Measurements from ENCODE around the gene CDK14.

CDK14 gene

DNA sequence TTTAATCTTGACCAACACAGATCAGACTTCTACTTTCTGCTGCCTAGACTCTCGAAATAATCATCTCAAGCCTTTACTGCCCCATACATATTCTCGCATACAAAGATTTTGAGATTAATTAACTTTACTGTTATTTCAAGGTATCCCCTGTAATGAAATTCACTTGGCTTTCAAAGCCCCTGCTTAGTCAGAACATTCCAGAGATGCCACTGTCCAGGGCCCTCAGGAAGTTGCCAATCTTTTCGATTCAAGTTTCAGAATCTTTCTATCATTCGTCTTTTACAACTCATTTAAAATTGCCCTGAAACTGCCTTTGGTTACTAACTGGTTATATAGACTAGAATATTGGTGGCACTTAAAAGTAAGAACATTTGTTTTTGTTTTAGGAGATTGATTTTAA is 320.2 kb downstream of the CDK14 start:
- no peak overlapping the region for H2AFZ ChIP-seq (ENCODE audit: insufficient read depth, low read length, poor library complexity)
- no peaks in the 10 kb centered on the region for H3K9me3 ChIP-seq (ENCODE audit: insufficient read depth, low read depth, low read length)
- H2BK12ac ChIP-seq (ENCODE audit: low read length) = no peak overlapping the region
- WGBS (ENCODE audit: extremely low coverage, insufficient coverage, insufficient read length) = no CpG with 5 or more reads among the region's 4 CpGs
- H3K36me3 ChIP-seq (ENCODE audit: control insufficient read depth in 1 of 2, insufficient read depth in 2 of 2, low read length in 2 of 2) = no peaks in the 10 kb centered on the region
- H4K12ac ChIP-seq (ENCODE audit: low read depth, low read length) = no peak overlapping the region
- H3K27ac ChIP-seq (ENCODE audit: low read depth, low read length) = no peak overlapping the region
- H3K4me1 ChIP-seq (ENCODE audit: control insufficient read depth in 1 of 2, insufficient read depth in 2 of 2, low read length in 2 of 2) = no peaks in the 10 kb centered on the region
- no peaks in the 10 kb centered on the region for H3K27me3 ChIP-seq (ENCODE audit: insufficient read depth, low read length)
- no peak overlapping the region for H4K91ac ChIP-seq (ENCODE audit: low read depth, low read length)
- no peak overlapping the region for H3K23ac ChIP-seq (ENCODE audit: low read length)
- H3K79me1 ChIP-seq (ENCODE audit: low read length) = no peaks in the 10 kb centered on the region
- H3K14ac ChIP-seq (ENCODE audit: low read length) = no peak overlapping the region
- no peak overlapping the region for H2AK5ac ChIP-seq (ENCODE audit: low read length)
- H2BK5ac ChIP-seq (ENCODE audit: low read depth, low read length, poor library complexity) = no peak overlapping the region
- H2BK120ac ChIP-seq (ENCODE audit: insufficient read depth, low read length, poor library complexity) = no peak overlapping the region
- H3K4me3 ChIP-seq (ENCODE audit: low read depth, low read length) = no peak overlapping the region
- H3K4ac ChIP-seq (ENCODE audit: low read depth, low read length) = no peak overlapping the region
- H3K4me2 ChIP-seq (ENCODE audit: low read length) = no peak overlapping the region
- no peak overlapping the region for H3K18ac ChIP-seq (ENCODE audit: low read length)
- H3K79me2 ChIP-seq (ENCODE audit: control insufficient read depth, insufficient read depth, low read length, poor library complexity) = no peaks in the 10 kb centered on the region
- H3K9ac ChIP-seq (ENCODE audit: low read length) = no peak overlapping the region
- no peak for DNase-seq
- no peak overlapping the region for H4K8ac ChIP-seq (ENCODE audit: low read depth, low read length)

DNA sequence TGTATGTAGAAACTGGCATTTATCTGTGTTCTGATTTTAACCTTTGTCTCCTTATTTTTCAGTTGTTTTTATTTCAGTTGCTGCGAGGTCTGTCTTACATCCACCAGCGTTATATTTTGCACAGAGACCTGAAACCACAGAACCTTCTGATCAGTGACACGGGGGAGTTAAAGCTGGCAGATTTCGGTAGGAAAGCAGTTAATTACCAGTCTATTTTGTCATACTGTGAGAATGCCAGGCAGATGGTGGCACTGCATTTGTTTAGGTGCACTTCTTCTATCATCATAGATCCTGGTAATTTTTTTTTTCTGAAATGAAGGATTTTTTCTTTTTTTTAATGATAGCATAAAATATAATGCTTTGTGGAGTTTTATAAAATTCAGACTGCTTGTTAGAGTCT is 321.4 kb downstream of the CDK14 start:
- H3K4me2 ChIP-seq (ENCODE audit: low read length) = no peak overlapping the region
- WGBS (ENCODE audit: extremely low coverage, insufficient coverage, insufficient read length) = no CpG with 5 or more reads among the region's 4 CpGs

DNA sequence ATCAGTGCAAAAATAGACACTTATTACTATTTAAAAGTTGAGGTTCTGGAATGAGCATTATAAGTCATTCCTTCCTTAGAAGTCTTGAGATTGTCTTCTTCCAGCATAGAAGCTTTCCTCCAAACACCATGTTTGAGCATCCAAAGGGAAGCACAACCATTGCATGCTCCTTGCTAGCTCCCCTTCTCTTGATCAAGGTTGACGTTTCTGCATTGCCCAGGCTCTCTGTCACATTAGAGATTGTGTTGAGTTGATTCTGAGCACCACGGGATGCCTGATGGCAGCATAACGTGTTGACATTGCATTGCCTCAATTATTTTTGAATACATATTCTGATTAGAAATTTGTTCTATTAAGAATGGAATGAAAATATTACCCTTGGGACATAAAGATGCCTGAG is 322.2 kb downstream of the CDK14 start:
- Histone ChIP-seq H4K8ac (ENCODE audit: low read depth, low read length) (no peak overlapping the region), H3K14ac (ENCODE audit: low read length) (no peak overlapping the region), H3K79me1 (ENCODE audit: low read length) (no peaks in the 10 kb centered on the region), H3K36me3 (ENCODE audit: control insufficient read depth in 1 of 2, insufficient read depth in 2 of 2, low read length in 2 of 2) (no peaks in the 10 kb centered on the region), H4K91ac (ENCODE audit: low read depth, low read length) (no peak overlapping the region), H3K18ac (ENCODE audit: low read length) (no peak overlapping the region), H3K27ac (ENCODE audit: low read depth, low read length) (no peak overlapping the region), H3K9me3 (ENCODE audit: insufficient read depth, low read depth, low read length) (no peaks in the 10 kb centered on the region), H2BK5ac (ENCODE audit: low read depth, low read length, poor library complexity) (no peak overlapping the region), H2BK120ac (ENCODE audit: insufficient read depth, low read length, poor library complexity) (no peak overlapping the region), H3K4me1 (ENCODE audit: control insufficient read depth in 1 of 2, insufficient read depth in 2 of 2, low read length in 2 of 2) (no peaks in the 10 kb centered on the region), H4K12ac (ENCODE audit: low read depth, low read length) (no peak overlapping the region), H2AK5ac (ENCODE audit: low read length) (no peak overlapping the region), H2BK12ac (ENCODE audit: low read length) (no peak overlapping the region), H3K4me3 (ENCODE audit: low read depth, low read length) (no peak overlapping the region), H3K4me2 (ENCODE audit: low read length) (no peak overlapping the region), H3K27me3 (ENCODE audit: insufficient read depth, low read length) (no peaks in the 10 kb centered on the region), H3K4ac (ENCODE audit: low read depth, low read length) (no peak overlapping the region), H2AFZ (ENCODE audit: insufficient read depth, low read length, poor library complexity) (no peak overlapping the region), H3K23ac (ENCODE audit: low read length) (no peak overlapping the region), H3K9ac (ENCODE audit: low read length) (no peak overlapping the region), H3K79me2 (ENCODE audit: control insufficient read depth, insufficient read depth, low read length, poor library complexity) (no peaks in the 10 kb centered on the region)
- no CpG with 5 or more reads among the region's 3 CpGs for WGBS (ENCODE audit: extremely low coverage, insufficient coverage, insufficient read length)
- DNase-seq = no peak

More for the DNA sequence above, 321.4 kb downstream of the CDK14 start:
- H3K4me1 ChIP-seq (ENCODE audit: control insufficient read depth in 1 of 2, insufficient read depth in 2 of 2, low read length in 2 of 2) = no peaks in the 10 kb centered on the region
- H3K36me3 ChIP-seq (ENCODE audit: control insufficient read depth in 1 of 2, insufficient read depth in 2 of 2, low read length in 2 of 2) = no peaks in the 10 kb centered on the region
- no peaks in the 10 kb centered on the region for H3K27me3 ChIP-seq (ENCODE audit: insufficient read depth, low read length)
- H2AK5ac ChIP-seq (ENCODE audit: low read length) = no peak overlapping the region
- no peaks in the 10 kb centered on the region for H3K79me1 ChIP-seq (ENCODE audit: low read length)
- H2BK12ac ChIP-seq (ENCODE audit: low read length) = no peak overlapping the region
- H4K12ac ChIP-seq (ENCODE audit: low read depth, low read length) = no peak overlapping the region
- H3K27ac ChIP-seq (ENCODE audit: low read depth, low read length) = no peak overlapping the region
- no peak overlapping the region for H3K4me3 ChIP-seq (ENCODE audit: low read depth, low read length)
- no peak overlapping the region for H2BK5ac ChIP-seq (ENCODE audit: low read depth, low read length, poor library complexity)
- H3K9me3 ChIP-seq (ENCODE audit: insufficient read depth, low read depth, low read length) = no peaks in the 10 kb centered on the region
- H2AFZ ChIP-seq (ENCODE audit: insufficient read depth, low read length, poor library complexity) = no peak overlapping the region
- no peak overlapping the region for H3K14ac ChIP-seq (ENCODE audit: low read length)
- H3K18ac ChIP-seq (ENCODE audit: low read length) = no peak overlapping the region
- H3K9ac ChIP-seq (ENCODE audit: low read length) = no peak overlapping the region
- H3K4ac ChIP-seq (ENCODE audit: low read depth, low read length) = no peak overlapping the region
- no peak overlapping the region for H3K23ac ChIP-seq (ENCODE audit: low read length)
- H4K91ac ChIP-seq (ENCODE audit: low read depth, low read length) = no peak overlapping the region
- no peaks in the 10 kb centered on the region for H3K79me2 ChIP-seq (ENCODE audit: control insufficient read depth, insufficient read depth, low read length, poor library complexity)
- DNase-seq = no peak
- H2BK120ac ChIP-seq (ENCODE audit: insufficient read depth, low read length, poor library complexity) = no peak overlapping the region
- H4K8ac ChIP-seq (ENCODE audit: low read depth, low read length) = no peak overlapping the region

DNA sequence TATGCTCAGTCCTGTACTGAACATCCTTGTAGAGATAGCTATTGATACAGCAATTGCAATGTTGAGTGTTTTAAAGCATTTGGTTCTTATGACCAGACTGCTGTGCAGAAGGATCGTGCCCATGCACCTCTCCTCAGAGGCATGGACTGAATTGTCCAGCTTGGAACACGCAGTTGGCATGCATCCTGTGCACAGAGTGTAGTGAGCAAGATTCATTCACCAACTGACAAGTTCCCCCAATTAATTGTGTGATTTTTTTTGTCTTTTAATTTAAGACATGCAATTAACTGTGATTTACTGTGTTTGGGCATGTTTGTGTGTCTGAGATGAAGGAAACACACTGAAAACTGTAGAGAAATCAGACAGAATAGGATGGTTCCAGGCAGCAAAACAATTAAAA is 323.7 kb downstream of the CDK14 start:
- WGBS (ENCODE audit: extremely low coverage, insufficient coverage, insufficient read length) = no CpG with 5 or more reads among the region's 2 CpGs
- H3K4me2 ChIP-seq (ENCODE audit: low read length) = no peak overlapping the region

More for the DNA sequence above, 323.7 kb downstream of the CDK14 start:
- Histone ChIP-seq H2BK120ac (ENCODE audit: insufficient read depth, low read length, poor library complexity) (no peak overlapping the region), H3K4me1 (ENCODE audit: control insufficient read depth in 1 of 2, insufficient read depth in 2 of 2, low read length in 2 of 2) (no peaks in the 10 kb centered on the region), H3K4me3 (ENCODE audit: low read depth, low read length) (no peak overlapping the region), H3K18ac (ENCODE audit: low read length) (no peak overlapping the region), H3K36me3 (ENCODE audit: control insufficient read depth in 1 of 2, insufficient read depth in 2 of 2, low read length in 2 of 2) (no peaks in the 10 kb centered on the region), H3K79me1 (ENCODE audit: low read length) (no peaks in the 10 kb centered on the region), H2BK5ac (ENCODE audit: low read depth, low read length, poor library complexity) (no peak overlapping the region), H3K4ac (ENCODE audit: low read depth, low read length) (no peak overlapping the region), H4K12ac (ENCODE audit: low read depth, low read length) (no peak overlapping the region), H3K27ac (ENCODE audit: low read depth, low read length) (no peak overlapping the region), H3K9ac (ENCODE audit: low read length) (no peak overlapping the region), H4K91ac (ENCODE audit: low read depth, low read length) (no peak overlapping the region), H3K79me2 (ENCODE audit: control insufficient read depth, insufficient read depth, low read length, poor library complexity) (no peaks in the 10 kb centered on the region), H3K27me3 (ENCODE audit: insufficient read depth, low read length) (no peaks in the 10 kb centered on the region), H2BK12ac (ENCODE audit: low read length) (no peak overlapping the region), H3K23ac (ENCODE audit: low read length) (no peak overlapping the region), H2AK5ac (ENCODE audit: low read length) (no peak overlapping the region), H4K8ac (ENCODE audit: low read depth, low read length) (no peak overlapping the region), H3K9me3 (ENCODE audit: insufficient read depth, low read depth, low read length) (no peaks in the 10 kb centered on the region), H2AFZ (ENCODE audit: insufficient read depth, low read length, poor library complexity) (no peak overlapping the region), H3K14ac (ENCODE audit: low read length) (no peak overlapping the region)
- DNase-seq = no peak
